Endothelial cell (in vitro differentiated cells): ENCODE results near the gene NSMF. TPM values are rescaled to one million over a fixed set of nuclear protein-coding genes. Genes with fewer than 3 reads are reported as not detected.
"Not testable (repeated sequence)": the region's sequence is repeated elsewhere in the genome, so short reads cannot be mapped to it uniquely, and the experiment has no call there.

Experiments
- DNase-seq: peaks from one replicate; pipeline ENCODE4 v3.0.0; 2021; ENCODE audit warnings: low spot score
- H3K27ac Mint-ChIP-seq: one replicate; pipeline ENCODE4 v1.8.0; 2021; ENCODE audit warnings: mixed read lengths, inconsistent platforms; ENCODE audit not compliant: unreplicated experiment
- H3K27me3 Mint-ChIP-seq: one replicate; pipeline ENCODE4 v1.8.0; 2021; ENCODE audit warnings: mild to moderate bottlenecking, moderate library complexity, mixed read lengths, inconsistent platforms; ENCODE audit not compliant: unreplicated experiment
- H3K36me3 Mint-ChIP-seq: one replicate; pipeline ENCODE4 v1.8.0; 2021; ENCODE audit warnings: mild to moderate bottlenecking, low read depth, mixed read lengths, inconsistent platforms; ENCODE audit not compliant: unreplicated experiment
- H3K4me1 Mint-ChIP-seq: one replicate; pipeline ENCODE4 v1.8.0; 2021; ENCODE audit warnings: mild to moderate bottlenecking, mixed read lengths, inconsistent platforms; ENCODE audit not compliant: unreplicated experiment
- H3K4me3 Mint-ChIP-seq: one replicate; pipeline ENCODE4 v1.8.0; 2021; ENCODE audit warnings: mild to moderate bottlenecking, mixed read lengths, inconsistent platforms; ENCODE audit not compliant: unreplicated experiment
- H3K9me3 Mint-ChIP-seq: one replicate; pipeline ENCODE4 v1.8.0; 2021; ENCODE audit warnings: mixed read lengths, inconsistent platforms; ENCODE audit not compliant: unreplicated experiment
- CTCF ChIP-seq: fragments of 200-600 bp; sonication (generic); IDR thresholded peaks from one replicate; pipeline ENCODE4 v1.5.0; 2021; ENCODE audit warnings: antibody characterized with exemption; ENCODE audit not compliant: unreplicated experiment
- total RNA-seq: library from RNA; stranded (reverse); fragmentation: NEBNext Ultra II Directional; extraction: Animal tissue kit (Norgen Biotek cat#: 25700); gene quantifications from one replicate; pipeline ENCODE4 v1.2.1, GENCODE V29; 2021; ENCODE audit not compliant: unreplicated experiment

NSMF gene
- total RNA-seq, 1 donor from 2014 or later: 43.0 TPM

GRCh38 chr9:137467161-137467581 is 8.0 kb upstream of the NSMF start:
- Mint-ChIP-seq H3K9me3 (no peaks in the 10 kb centered on the region), H3K27me3 (peaks cover 8% of the 10 kb centered on the region), H3K4me3 (no peak overlapping the region), H3K27ac (no peak overlapping the region), H3K4me1 (peaks cover 10% of the 10 kb centered on the region), H3K36me3 (peaks cover 7% of the 10 kb centered on the region)
- no peak for TF ChIP-seq CTCF
- DNase-seq: no peak

GRCh38 chr9:137466389-137467085 is 7.4 kb upstream of the NSMF start:
- not testable (repeated sequence) for H3K27me3 Mint-ChIP-seq, H3K36me3 Mint-ChIP-seq, H3K4me1 Mint-ChIP-seq, H3K9me3 Mint-ChIP-seq, DNase-seq
- H3K4me3 Mint-ChIP-seq: peak overlapping the region; percentile 75
- H3K27ac Mint-ChIP-seq: peak overlapping the region; percentile 64

GRCh38 chr9:137465720-137466388 is 6.7 kb upstream of the NSMF start:
- no peak for DNase-seq
- peaks cover 6% of the 10 kb centered on the region for H3K27me3 Mint-ChIP-seq
- peaks cover 9% of the 10 kb centered on the region for H3K4me1 Mint-ChIP-seq
- peaks cover 7% of the 10 kb centered on the region for H3K36me3 Mint-ChIP-seq
- peak overlapping the region; percentile 64 for H3K27ac Mint-ChIP-seq
- H3K4me3 Mint-ChIP-seq: peak overlapping the region; percentile 75
- no peak for TF ChIP-seq CTCF
- no peaks in the 10 kb centered on the region for H3K9me3 Mint-ChIP-seq

GRCh38 chr9:137465000-137465719 is 6.0 kb upstream of the NSMF start:
- Mint-ChIP-seq H3K4me3 (no peak overlapping the region), H3K4me1 (peaks cover 5% of the 10 kb centered on the region), H3K9me3 (no peaks in the 10 kb centered on the region), H3K27ac (no peak overlapping the region), H3K27me3 (peaks cover 6% of the 10 kb centered on the region), H3K36me3 (peaks cover 7% of the 10 kb centered on the region)
- DNase-seq: no peak
- no peak for TF ChIP-seq CTCF

GRCh38 chr9:137464291-137464999 is 5.3 kb upstream of the NSMF start:
- no peak for TF ChIP-seq CTCF
- H3K4me3 Mint-ChIP-seq: no peak overlapping the region
- H3K4me1 Mint-ChIP-seq: peaks cover 5% of the 10 kb centered on the region
- H3K9me3 Mint-ChIP-seq: no peaks in the 10 kb centered on the region
- peaks cover 6% of the 10 kb centered on the region for H3K27me3 Mint-ChIP-seq
- no peak overlapping the region for H3K27ac Mint-ChIP-seq
- peaks cover 7% of the 10 kb centered on the region for H3K36me3 Mint-ChIP-seq
- DNase-seq: no peak
